ENCODE results near the gene CRISPLD2.

Gene CRISPLD2

DNA sequence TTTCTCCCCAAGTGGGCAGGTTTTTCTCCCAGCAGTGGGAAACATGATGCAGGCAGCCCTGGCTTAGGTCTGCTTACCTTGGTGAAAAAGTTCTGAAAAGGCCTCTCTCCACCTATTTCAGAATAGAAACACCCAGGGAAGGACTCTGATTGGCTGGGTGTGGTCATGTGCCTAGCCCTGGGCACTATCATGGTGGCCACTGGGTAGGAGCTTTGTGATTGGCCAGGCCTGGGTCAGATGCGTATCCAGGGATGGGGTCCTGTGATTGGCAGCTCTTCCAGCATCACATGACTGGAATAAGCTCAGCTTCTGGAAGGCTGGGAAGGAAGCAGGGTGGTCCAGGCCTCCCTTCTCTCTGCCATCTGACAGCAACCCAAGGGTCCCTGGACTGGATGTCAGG is 138.0 kb downstream of the CRISPLD2 start:
- DNase-seq (ENCODE audit: low spot score), result no peak

Measured in CD4-positive, alpha-beta T cell treated with Interleukin-6 at 100 ng/mL for 8 hours (primary cell).